ENCODE data around the gene WHRN. TPM values are rescaled to one million over a fixed set of nuclear protein-coding genes. Genes with fewer than 3 reads are reported as not detected.

WHRN gene
- polyA plus RNA-seq, 1 donor from 2014 or later, result 2.5 TPM

DNA sequence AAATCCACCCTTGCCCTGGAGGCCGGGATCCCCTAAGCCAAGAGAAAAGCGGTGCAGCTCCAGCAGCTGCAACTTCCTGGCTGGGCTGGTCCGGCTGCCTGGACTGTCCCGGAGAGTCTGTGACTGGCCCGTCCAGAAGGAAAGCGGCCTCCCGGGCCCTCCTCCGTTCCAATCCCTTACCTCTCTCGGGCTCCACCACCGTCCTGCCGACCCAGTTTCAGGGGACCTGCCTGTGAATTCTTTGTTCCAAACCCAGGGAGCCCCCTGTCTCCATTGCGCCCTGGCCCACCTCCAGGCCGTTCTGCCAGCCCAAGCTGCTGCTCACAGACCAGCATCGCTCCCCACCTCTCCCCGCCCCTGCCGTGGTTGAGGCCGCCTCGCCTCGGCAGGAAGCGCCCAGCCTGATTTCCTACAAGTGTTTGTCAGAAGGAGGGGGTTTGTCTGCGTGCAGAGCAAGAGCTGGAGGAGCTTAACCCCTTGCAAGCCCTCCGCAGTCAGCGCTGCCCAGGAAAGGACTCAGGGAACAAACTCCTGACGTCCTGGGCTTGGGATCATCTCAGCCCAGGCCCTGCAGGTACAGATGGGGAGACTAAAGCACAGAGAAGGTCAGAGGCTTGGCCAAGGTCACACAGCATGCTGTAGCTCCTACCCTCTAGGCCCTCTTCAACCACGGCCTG lies 117.5 kb downstream of the WHRN start, which contains the start of gene AKNA:
AKNA (minus strand) TSS at position 303 of the 677 bp plus-strand sequence. CDS start 6,649 bp downstream, outside the sequence.
- Histone ChIP-seq H3K9ac (ENCODE audit: low read length) (peak within 1 kb of the TSS; percentile 62), H3K4me3 (ENCODE audit: low read length) (peak within 1 kb of the TSS; percentile 65), H2AFZ (ENCODE audit: low read depth, low read length) (peak within 1 kb of the TSS; percentile 68), H3K36me3 (ENCODE audit: insufficient read depth, low read length) (no peaks in the 10 kb centered on the region), H3K27me3 (ENCODE audit: insufficient read depth, low read depth, low read length) (no peaks in the 10 kb centered on the region), H3K79me2 (replicated peaks; ENCODE audit: insufficient read depth, low read length) (no peaks in the 10 kb centered on the region), H3K9me3 (ENCODE audit: low read length) (no peaks in the 10 kb centered on the region), H3K9me2 (ENCODE audit: insufficient read depth, low read length) (no peaks in the 10 kb centered on the region), H4K20me1 (ENCODE audit: insufficient read depth) (no peaks in the 10 kb centered on the region), H3F3A (ENCODE audit: insufficient read depth, low read length, poor library complexity, severe bottlenecking) (no peaks in the 10 kb centered on the region), H3K4me2 (ENCODE audit: low read length) (peak within 1 kb of the TSS; percentile 57), H3K27ac (ENCODE audit: low read length) (no peak within 1 kb of the TSS)
- TF ChIP-seq EZH2 (IDR thresholded peaks at IDR 0.05; ENCODE audit: borderline replicate concordance, insufficient read depth, low read length, poor library complexity, severe bottlenecking) (no peak), SMC3 (conservative IDR thresholded peaks at IDR 0.05; ENCODE audit: poor library complexity) (no peak), POLR2AphosphoS5 (IDR thresholded peaks at IDR 0.05) (peak; percentile 66), RAD21 (conservative IDR thresholded peaks at IDR 0.05) (peak; percentile 14), MXI1 (conservative IDR thresholded peaks at IDR 0.05; ENCODE audit: poor library complexity, severe bottlenecking) (no peak)
- TF ChIP-seq, protein P1, sequence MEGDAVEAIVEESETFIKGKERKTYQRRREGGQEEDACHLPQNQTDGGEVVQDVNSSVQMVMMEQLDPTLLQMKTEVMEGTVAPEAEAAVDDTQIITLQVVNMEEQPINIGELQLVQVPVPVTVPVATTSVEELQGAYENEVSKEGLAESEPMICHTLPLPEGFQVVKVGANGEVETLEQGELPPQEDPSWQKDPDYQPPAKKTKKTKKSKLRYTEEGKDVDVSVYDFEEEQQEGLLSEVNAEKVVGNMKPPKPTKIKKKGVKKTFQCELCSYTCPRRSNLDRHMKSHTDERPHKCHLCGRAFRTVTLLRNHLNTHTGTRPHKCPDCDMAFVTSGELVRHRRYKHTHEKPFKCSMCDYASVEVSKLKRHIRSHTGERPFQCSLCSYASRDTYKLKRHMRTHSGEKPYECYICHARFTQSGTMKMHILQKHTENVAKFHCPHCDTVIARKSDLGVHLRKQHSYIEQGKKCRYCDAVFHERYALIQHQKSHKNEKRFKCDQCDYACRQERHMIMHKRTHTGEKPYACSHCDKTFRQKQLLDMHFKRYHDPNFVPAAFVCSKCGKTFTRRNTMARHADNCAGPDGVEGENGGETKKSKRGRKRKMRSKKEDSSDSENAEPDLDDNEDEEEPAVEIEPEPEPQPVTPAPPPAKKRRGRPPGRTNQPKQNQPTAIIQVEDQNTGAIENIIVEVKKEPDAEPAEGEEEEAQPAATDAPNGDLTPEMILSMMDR (IDR thresholded peaks at IDR 0.05; ENCODE audit: poor library complexity, severe bottlenecking), result no peak
- TF ChIP-seq, protein P2, sequence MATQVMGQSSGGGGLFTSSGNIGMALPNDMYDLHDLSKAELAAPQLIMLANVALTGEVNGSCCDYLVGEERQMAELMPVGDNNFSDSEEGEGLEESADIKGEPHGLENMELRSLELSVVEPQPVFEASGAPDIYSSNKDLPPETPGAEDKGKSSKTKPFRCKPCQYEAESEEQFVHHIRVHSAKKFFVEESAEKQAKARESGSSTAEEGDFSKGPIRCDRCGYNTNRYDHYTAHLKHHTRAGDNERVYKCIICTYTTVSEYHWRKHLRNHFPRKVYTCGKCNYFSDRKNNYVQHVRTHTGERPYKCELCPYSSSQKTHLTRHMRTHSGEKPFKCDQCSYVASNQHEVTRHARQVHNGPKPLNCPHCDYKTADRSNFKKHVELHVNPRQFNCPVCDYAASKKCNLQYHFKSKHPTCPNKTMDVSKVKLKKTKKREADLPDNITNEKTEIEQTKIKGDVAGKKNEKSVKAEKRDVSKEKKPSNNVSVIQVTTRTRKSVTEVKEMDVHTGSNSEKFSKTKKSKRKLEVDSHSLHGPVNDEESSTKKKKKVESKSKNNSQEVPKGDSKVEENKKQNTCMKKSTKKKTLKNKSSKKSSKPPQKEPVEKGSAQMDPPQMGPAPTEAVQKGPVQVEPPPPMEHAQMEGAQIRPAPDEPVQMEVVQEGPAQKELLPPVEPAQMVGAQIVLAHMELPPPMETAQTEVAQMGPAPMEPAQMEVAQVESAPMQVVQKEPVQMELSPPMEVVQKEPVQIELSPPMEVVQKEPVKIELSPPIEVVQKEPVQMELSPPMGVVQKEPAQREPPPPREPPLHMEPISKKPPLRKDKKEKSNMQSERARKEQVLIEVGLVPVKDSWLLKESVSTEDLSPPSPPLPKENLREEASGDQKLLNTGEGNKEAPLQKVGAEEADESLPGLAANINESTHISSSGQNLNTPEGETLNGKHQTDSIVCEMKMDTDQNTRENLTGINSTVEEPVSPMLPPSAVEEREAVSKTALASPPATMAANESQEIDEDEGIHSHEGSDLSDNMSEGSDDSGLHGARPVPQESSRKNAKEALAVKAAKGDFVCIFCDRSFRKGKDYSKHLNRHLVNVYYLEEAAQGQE (IDR thresholded peaks at IDR 0.05; ENCODE audit: borderline replicate concordance), result no peak

DNA sequence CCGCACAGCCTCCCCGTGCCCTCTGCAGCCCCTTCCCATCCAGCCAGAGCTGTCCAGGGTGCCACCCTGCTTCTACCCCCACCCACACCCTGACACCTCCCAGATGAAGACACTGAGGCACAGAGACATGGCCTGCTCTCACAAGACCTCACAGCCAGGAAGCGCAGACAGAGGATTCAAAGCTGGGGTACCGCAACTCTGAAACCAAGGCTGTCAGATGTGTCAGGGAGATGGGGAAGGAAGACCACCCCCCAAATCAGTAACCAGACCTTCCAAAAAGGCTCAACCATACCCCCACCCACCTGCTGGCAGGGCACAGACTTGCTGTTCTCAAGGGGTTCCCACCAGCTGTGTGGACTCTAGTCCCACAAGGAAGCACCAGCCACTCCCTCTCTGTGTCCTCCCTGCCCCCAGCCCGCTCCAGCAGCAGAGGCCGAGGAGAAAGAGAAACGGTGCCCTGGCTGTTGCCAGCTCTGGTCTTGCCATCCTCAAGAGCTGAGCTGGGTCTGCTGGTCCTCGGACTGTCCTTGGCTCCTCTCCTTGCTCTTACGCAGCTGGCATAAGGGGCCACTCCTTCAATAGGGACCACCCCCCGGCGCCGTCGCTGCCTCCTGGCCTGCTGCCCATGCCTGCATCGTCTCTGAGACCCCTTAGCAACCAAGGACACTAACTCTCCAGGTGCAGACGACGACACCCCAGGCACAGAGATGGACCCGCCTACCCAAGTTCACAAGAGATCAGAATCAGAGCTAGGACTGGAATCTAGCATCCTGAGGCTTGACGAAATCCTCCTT lies 118.2 kb downstream of the WHRN start:
- H4K20me1 ChIP-seq (ENCODE audit: insufficient read depth), result no peaks in the 10 kb centered on the region
- H3K9me2 ChIP-seq (ENCODE audit: insufficient read depth, low read length), result no peaks in the 10 kb centered on the region
- peak overlapping the region; percentile 65 for H3K4me3 ChIP-seq (ENCODE audit: low read length)
- H3K9me3 ChIP-seq (ENCODE audit: low read length), result no peaks in the 10 kb centered on the region
- no peaks in the 10 kb centered on the region for H3F3A ChIP-seq (ENCODE audit: insufficient read depth, low read length, poor library complexity, severe bottlenecking)
- H2AFZ ChIP-seq (ENCODE audit: low read depth, low read length), result peak overlapping the region; percentile 68
- TF ChIP-seq EP300 (conservative IDR thresholded peaks at IDR 0.05; ENCODE audit: poor library complexity, severe bottlenecking), result no peak
- no peak for TF ChIP-seq POLR2AphosphoS5 (IDR thresholded peaks at IDR 0.05)
- no peak for TF ChIP-seq RAD21 (conservative IDR thresholded peaks at IDR 0.05)
- TF ChIP-seq TAF1 (IDR thresholded peaks at IDR 0.05; ENCODE audit: low read depth), result no peak
- TF ChIP-seq, protein P2 (IDR thresholded peaks at IDR 0.05; ENCODE audit: borderline replicate concordance), result no peak
- no peak for TF ChIP-seq MXI1 (conservative IDR thresholded peaks at IDR 0.05; ENCODE audit: poor library complexity, severe bottlenecking)
- TF ChIP-seq, protein P1 (IDR thresholded peaks at IDR 0.05; ENCODE audit: poor library complexity, severe bottlenecking), result no peak
- no peak for TF ChIP-seq EZH2 (IDR thresholded peaks at IDR 0.05; ENCODE audit: borderline replicate concordance, insufficient read depth, low read length, poor library complexity, severe bottlenecking)
- TF ChIP-seq SMC3 (conservative IDR thresholded peaks at IDR 0.05; ENCODE audit: poor library complexity), result no peak
- no peaks in the 10 kb centered on the region for H3K36me3 ChIP-seq (ENCODE audit: insufficient read depth, low read length)
- H3K27me3 ChIP-seq (ENCODE audit: insufficient read depth, low read depth, low read length), result no peaks in the 10 kb centered on the region
- H3K4me2 ChIP-seq (ENCODE audit: low read length), result peak overlapping the region; percentile 57
- H3K9ac ChIP-seq (ENCODE audit: low read length), result peak overlapping the region; percentile 62
- H3K79me2 ChIP-seq (replicated peaks; ENCODE audit: insufficient read depth, low read length), result no peaks in the 10 kb centered on the region
- H3K27ac ChIP-seq (ENCODE audit: low read length), result no peak overlapping the region

Data from neural cell (in vitro differentiated cells).